DMS153 treated with DMSO at 0.1 percent for 48 hours (cell line): Measurements from ENCODE around the gene ZC3H14.

Experiments
- DNase-seq: peaks from one replicate; lab custom pipeline; 2025; ENCODE audit not compliant: unreplicated experiment; lab: John Stamatoyannopoulos, UW

ZC3H14 gene

GRCh38 chr14:88551980-88552431 lies 10.8 kb upstream of the ZC3H14 start:
- no peak for DNase-seq

- no peak for DNase-seq
Observed at GRCh38 chr14:88552876-88553275, 10.0 kb upstream of the ZC3H14 start.

- DNase-seq, result no peak
Observed at GRCh38 chr14:88553886-88554456, 8.9 kb upstream of the ZC3H14 start.

GRCh38 chr14:88554457-88555286 lies 8.2 kb upstream of the ZC3H14 start, which contains the start of gene PTPN21:
TSS of gene PTPN21 (minus strand) at chr14:88555007. CDS start at chr14:88550417, 4,590 bp downstream.
- DNase-seq, result no peak

- DNase-seq, result no peak
Observed at GRCh38 chr14:88556581-88556980, 6.3 kb upstream of the ZC3H14 start.

GRCh38 chr14:88559852-88560251 lies 3.0 kb upstream of the ZC3H14 start:
- DNase-seq, result no peak

- DNase-seq, result no peak
Observed at GRCh38 chr14:88562532-88562830, 356 bp upstream of the ZC3H14 start.

- DNase-seq, result no peak
Observed at GRCh38 chr14:88563845-88564244, 1.0 kb downstream of the ZC3H14 start.

- DNase-seq, result no peak
Observed at GRCh38 chr14:88565427-88565826, 2.6 kb downstream of the ZC3H14 start.

- no peak for DNase-seq
Observed at GRCh38 chr14:88568196-88568595, 5.4 kb downstream of the ZC3H14 start.

GRCh38 chr14:88572117-88572516 lies 9.3 kb downstream of the ZC3H14 start:
- DNase-seq, result no peak

GRCh38 chr14:88576222-88576621 lies 13.4 kb downstream of the ZC3H14 start:
- no peak for DNase-seq

GRCh38 chr14:88584451-88584850 lies 21.6 kb downstream of the ZC3H14 start:
- no peak for DNase-seq

- no peak for DNase-seq
Observed at GRCh38 chr14:88588081-88588480, 25.2 kb downstream of the ZC3H14 start.

GRCh38 chr14:88590173-88590572 lies 27.3 kb downstream of the ZC3H14 start:
- DNase-seq, result no peak

GRCh38 chr14:88592031-88592430 lies 29.2 kb downstream of the ZC3H14 start:
- no peak for DNase-seq

- no peak for DNase-seq
Observed at GRCh38 chr14:88597038-88597437, 34.2 kb downstream of the ZC3H14 start.

GRCh38 chr14:88597601-88598000 lies 34.8 kb downstream of the ZC3H14 start:
- DNase-seq, result no peak

- DNase-seq, result no peak
Observed at GRCh38 chr14:88598097-88598675, 35.3 kb downstream of the ZC3H14 start.

- DNase-seq, result no peak
Observed at GRCh38 chr14:88599326-88599725, 36.5 kb downstream of the ZC3H14 start.

- no peak for DNase-seq
Observed at GRCh38 chr14:88599761-88600439, 37.1 kb downstream of the ZC3H14 start.

- DNase-seq, result no peak
Observed at GRCh38 chr14:88604212-88604611, 41.4 kb downstream of the ZC3H14 start.
